Pancreas (tissue), 10 donors: ENCODE results near the gene NT5M. TPM values are rescaled to one million over a fixed set of nuclear protein-coding genes. Genes with fewer than 3 reads are reported as not detected.

Experiments
- ATAC-seq, 4 donors: fragments of 200-7000 bp; cut with Tn5 transposase; one replicate each; pipeline versions ENCODE4 v1.8.0 to v1.9.1; 2020; ENCODE audit warnings: mild to moderate bottlenecking in 4 of 4, moderate library complexity in 4 of 4
- DNase-seq, 6 donors: peaks; one replicate each; pipeline ENCODE4 v3.0.0-alpha.2; 2020
- FAIRE-seq: peaks from 2 replicates; lab custom pipeline; 2012; peaks lifted over from hg19 to GRCh38; lab: Jason Lieb, UNC
- H3K27ac ChIP-seq, 4 donors: fragments of 200-600 bp; sonication (generic); 1 replicate in 3 of 4; 2 replicates in 1 of 4; pipeline versions ENCODE4 v1.5.0 to v1.8.0; 2020
- H3K27me3 ChIP-seq, 4 donors: fragments of 200-600 bp; one replicate each; pipeline ENCODE4 v1.8.0; 2021
- H3K36me3 ChIP-seq, 3 donors: fragments of 200-600 bp; sonication (generic) in 1 of 3; one replicate each; pipeline versions ENCODE4 v1.5.0 to v1.8.0; 2020 to 2021
- H3K4me1 ChIP-seq, 3 donors: fragments of 200-600 bp; one replicate each; pipeline ENCODE4 v1.8.0; 2021
- H3K4me3 ChIP-seq, 4 donors: fragments of 200-600 bp; sonication (generic) in 2 of 4; one replicate each; pipeline versions ENCODE4 v1.5.0 to v1.8.0; 2020 to 2021
- H3K9me3 ChIP-seq, 4 donors: fragments of 200-600 bp; one replicate each; pipeline ENCODE4 v1.8.0; 2021
- WGBS, 2 donors: extraction: QIAGEN DNeasy Blood & Tissue Kit; methylation state at CpG; one replicate each; pipeline ENCODE4 v1.1.7; 2013; 5-methylcytosine and 5-hydroxymethylcytosine counted together
- intact Hi-C, 3 donors: fragments of 100-400 bp; cut with DNase I; formaldehyde crosslinking; loops; one replicate each; pipeline versions ENCODE4 v1.11.1 to v1.14.2; 2022
- polyA plus RNA-seq, 2 donors: library from polyadenylated mRNA; stranded (reverse); fragments of 200-250 nt; gene quantifications; one replicate each; pipeline ENCODE4 v1.2.3, GENCODE V29; 2013
- total RNA-seq, 6 donors: library from RNA; stranded (reverse); fragmentation: NEBNext Ultra II Directional in 4 of 6; extraction: Animal tissue kit (Norgen Biotek cat#: 25700) in 4 of 6; gene quantifications; one replicate each; pipeline versions ENCODE4 v1.2.1 to v1.2.4, GENCODE V29; 2021 to 2023
- TF ChIP-seq, protein P1 (sequence below), 4 donors: fragments of 200-600 bp; sonication (generic) in 3 of 4; IDR thresholded peaks; one replicate each; pipeline versions ENCODE4 v1.5.0 to v1.8.0; 2021; ENCODE audit warnings: antibody characterized with exemption in 4 of 4
- donor health status: healthy with polysubstance abuse.
- donor health status: DM: no; HTN: no; CAD: no; lungs with moderate emphysema.
- donor health status: DM: no; HTN: no; CAD: no.
- donor health status: control.
- donor health status: control.
- donor health status: Bipolar disorder and iron deficiency.
- donor health status: DM: yes; HTN: yes; CAD: no.
- donor health status: DM: no; HTN: no; CAD: no.
- donor health status: DM: no; HTN: no; CAD: no.
- donor health status: DM: yes; HTN: yes; CAD: no.

The NT5M gene
- total and polyA plus RNA-seq, 8 donors: 0.83 to 3.3 (median 1.5) TPM

DNA sequence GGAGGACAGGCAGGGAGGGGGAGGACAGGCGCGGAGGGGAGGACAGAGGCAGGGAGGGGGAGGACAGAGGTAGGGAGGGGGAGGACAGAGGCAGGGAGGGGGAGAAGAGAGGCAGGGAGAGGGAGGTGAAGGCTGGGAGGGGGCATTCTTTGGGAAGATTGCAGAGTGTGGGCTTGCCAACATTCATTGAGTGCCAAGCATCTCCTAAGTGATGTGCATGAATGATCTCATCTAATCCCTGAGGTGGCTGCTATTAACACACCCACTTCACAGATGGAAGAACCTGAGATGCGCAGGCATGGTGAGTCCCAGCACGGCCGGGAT lies 58.3 kb downstream of the NT5M start:
- intact Hi-C loops: no loop called here
- H3K9me3 ChIP-seq: no peaks in the 10 kb centered on the region
- TF ChIP-seq, protein P1, sequence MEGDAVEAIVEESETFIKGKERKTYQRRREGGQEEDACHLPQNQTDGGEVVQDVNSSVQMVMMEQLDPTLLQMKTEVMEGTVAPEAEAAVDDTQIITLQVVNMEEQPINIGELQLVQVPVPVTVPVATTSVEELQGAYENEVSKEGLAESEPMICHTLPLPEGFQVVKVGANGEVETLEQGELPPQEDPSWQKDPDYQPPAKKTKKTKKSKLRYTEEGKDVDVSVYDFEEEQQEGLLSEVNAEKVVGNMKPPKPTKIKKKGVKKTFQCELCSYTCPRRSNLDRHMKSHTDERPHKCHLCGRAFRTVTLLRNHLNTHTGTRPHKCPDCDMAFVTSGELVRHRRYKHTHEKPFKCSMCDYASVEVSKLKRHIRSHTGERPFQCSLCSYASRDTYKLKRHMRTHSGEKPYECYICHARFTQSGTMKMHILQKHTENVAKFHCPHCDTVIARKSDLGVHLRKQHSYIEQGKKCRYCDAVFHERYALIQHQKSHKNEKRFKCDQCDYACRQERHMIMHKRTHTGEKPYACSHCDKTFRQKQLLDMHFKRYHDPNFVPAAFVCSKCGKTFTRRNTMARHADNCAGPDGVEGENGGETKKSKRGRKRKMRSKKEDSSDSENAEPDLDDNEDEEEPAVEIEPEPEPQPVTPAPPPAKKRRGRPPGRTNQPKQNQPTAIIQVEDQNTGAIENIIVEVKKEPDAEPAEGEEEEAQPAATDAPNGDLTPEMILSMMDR (IDR thresholded peaks at IDR 0.05): no peak
- peaks cover 0 to 3% (median 0%) of the 10 kb centered on the region in 3 donors for H3K4me1 ChIP-seq
- no peak overlapping the region for H3K27ac ChIP-seq
- no peak for FAIRE-seq
- H3K27me3 ChIP-seq: peaks cover 0 to 3% (median 0%) of the 10 kb centered on the region in 4 donors
- H3K36me3 ChIP-seq: no peaks in the 10 kb centered on the region
- DNase-seq: peak in 2 of 6 donors; percentile 2 to 17
- 80 to 85% methylated on average over 4 to 5 of the region's 5 CpGs for whole genome bisulfite sequencing, 2 donors
- H3K4me3 ChIP-seq: no peak overlapping the region
- ATAC-seq: peak in 1 of 4 donors; percentile 35

DNA sequence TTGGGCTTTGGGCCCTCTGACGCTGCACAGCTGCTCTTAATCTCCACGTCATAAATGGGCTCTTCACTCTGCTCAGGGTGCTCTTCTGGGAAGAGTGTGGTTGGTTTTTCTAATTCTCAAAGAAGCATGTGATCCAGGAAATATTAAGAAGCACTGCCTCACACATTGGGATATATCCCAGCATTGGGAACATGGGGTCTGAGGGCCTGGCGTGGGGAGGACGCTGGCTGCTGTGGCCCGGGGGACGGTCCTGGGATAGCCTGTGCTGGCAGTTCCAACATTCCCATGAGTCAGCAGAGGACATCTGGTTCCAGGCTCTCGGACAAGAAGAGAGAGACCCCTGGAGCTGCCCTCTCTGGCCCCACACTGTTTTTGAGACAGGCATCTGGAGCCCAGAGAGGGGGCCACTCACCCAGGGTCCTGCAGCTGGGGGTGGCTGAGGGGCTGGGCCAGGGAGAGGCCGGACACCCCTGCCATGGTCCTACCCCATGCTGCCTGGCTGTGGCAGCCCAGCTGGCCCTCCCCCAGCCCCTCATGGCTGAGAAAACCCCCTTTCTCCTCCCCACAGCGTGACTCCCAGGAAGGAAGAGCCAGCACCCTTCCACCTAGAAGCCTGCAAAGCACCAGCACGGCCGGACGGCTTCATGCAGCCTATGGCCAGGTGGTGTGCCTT lies 58.8 kb downstream of the NT5M start:
- H3K9me3 ChIP-seq: no peaks in the 10 kb centered on the region
- TF ChIP-seq, protein P1 (IDR thresholded peaks at IDR 0.05): no peak
- peak in 3 of 4 donors; percentile 27 to 34 (median 29) for ATAC-seq

DNA sequence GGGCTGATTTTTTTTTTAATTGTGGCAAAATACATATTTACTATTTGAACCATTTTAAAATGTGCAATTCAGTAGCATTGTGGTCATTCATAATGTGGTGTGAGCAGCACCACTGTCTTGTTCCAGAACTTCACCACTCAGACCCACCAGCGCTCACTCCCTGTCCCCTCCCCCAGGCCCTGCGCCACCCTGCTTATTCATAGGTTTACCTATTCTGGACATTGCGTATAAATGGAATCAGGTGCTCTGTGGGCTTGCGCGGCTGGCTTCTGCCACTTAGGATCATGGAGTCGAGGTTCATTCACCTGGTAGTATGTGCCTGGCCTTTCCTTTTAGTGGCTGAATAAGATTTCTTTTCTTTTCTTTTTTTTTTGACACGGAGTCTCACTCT lies 59.4 kb downstream of the NT5M start:
- no peaks in the 10 kb centered on the region for H3K36me3 ChIP-seq
- WGBS, 2 donors: 96% methylated on average over 7 of the region's 7 CpGs
- ATAC-seq (no peak), FAIRE-seq (no peak), DNase-seq (peak in 3 of 6 donors; percentile 2 to 34 (median 23))
- no peaks in the 10 kb centered on the region for H3K9me3 ChIP-seq
- TF ChIP-seq, protein P1 (IDR thresholded peaks at IDR 0.05): no peak
- intact Hi-C loops: no loop called here
- peaks cover 0 to 3% (median 0%) of the 10 kb centered on the region in 3 donors for H3K4me1 ChIP-seq
- H3K4me3 ChIP-seq: no peak overlapping the region
- H3K27me3 ChIP-seq: peaks cover 0 to 3% (median 0%) of the 10 kb centered on the region in 4 donors
- no peak overlapping the region for H3K27ac ChIP-seq

More for the DNA sequence above, 58.8 kb downstream of the NT5M start:
- intact Hi-C loops: no loop called here
- H3K27me3 ChIP-seq: peaks cover 0 to 3% (median 0%) of the 10 kb centered on the region in 4 donors
- H3K36me3 ChIP-seq: no peaks in the 10 kb centered on the region
- DNase-seq (peak in 3 of 6 donors; percentile 10 to 40 (median 29)), FAIRE-seq (no peak)
- no peak overlapping the region for H3K4me3 ChIP-seq
- no peak overlapping the region for H3K27ac ChIP-seq
- H3K4me1 ChIP-seq: peaks cover 0 to 3% (median 0%) of the 10 kb centered on the region in 3 donors
- WGBS, 2 donors: 79 to 88% methylated on average over 12 of the region's 12 CpGs

DNA sequence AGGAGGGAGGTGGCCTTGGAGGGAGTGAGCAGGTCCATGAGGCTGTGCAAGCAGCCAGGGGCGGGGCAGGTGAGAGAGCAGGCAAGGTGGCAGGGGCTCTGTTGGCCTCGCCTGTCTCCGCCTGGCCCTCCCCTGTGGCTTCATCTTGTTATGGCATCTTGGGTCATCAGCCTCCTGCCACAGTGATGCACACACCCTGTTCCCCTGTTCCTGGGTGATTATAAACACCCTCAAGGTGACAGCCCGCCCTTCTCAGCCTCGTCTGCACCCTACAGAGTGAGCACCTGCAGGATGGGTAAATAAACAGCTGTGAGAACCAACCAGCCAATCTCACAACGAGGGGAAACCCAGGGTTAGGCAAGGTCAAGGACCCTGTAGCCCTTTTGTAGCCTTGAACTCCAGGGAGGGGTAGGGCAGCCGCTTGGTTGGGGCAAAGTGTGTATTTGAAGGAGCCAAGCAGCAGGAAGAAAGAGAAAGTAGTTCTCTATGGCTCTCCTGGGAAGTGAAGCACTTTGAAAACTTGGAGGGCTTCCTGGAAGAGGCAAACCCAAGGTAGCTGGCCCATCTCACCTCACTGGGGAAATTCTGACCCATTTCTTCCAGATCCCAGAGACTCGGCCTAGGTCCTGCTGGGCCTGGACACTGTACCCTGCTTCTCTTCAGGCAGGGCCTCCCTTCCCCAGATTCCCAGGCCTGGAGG lies 60.6 kb downstream of the NT5M start:
- Histone ChIP-seq H3K4me1 (peaks cover 0 to 3% (median 0%) of the 10 kb centered on the region in 3 donors), H3K4me3 (no peak overlapping the region), H3K9me3 (no peaks in the 10 kb centered on the region), H3K36me3 (no peaks in the 10 kb centered on the region), H3K27me3 (peaks cover 0 to 3% (median 0%) of the 10 kb centered on the region in 4 donors), H3K27ac (no peak overlapping the region)
- peak; percentile 28 to 73 (median 42) for ATAC-seq
- intact Hi-C loops: no loop called here
- 53% methylated on average over 6 to 8 of the region's 8 CpGs for WGBS, 2 donors
- TF ChIP-seq, protein P1 (IDR thresholded peaks at IDR 0.05): no peak
- peak in 2 of 6 donors; percentile 51 for DNase-seq
- FAIRE-seq: no peak
